BE2C (cell line): Measurements from ENCODE around the gene DYNLT5.
"Not testable (repeated sequence)": the region's sequence is repeated elsewhere in the genome, so short reads cannot be mapped to it uniquely, and the experiment has no call there.

ENCODE experiments used
- DNase-seq: peaks from one replicate; pipeline ENCODE4 v3.0.0-alpha.2; 2020
- H3K27me3 ChIP-seq: fragments of 250-450 bp; sonication (Bioruptor Pico); 2 replicates; pipeline ENCODE4 v1.5.1; 2020; ENCODE audit warnings: mild to moderate bottlenecking
- H3K36me3 ChIP-seq: fragments of 250-450 bp; sonication (Bioruptor Pico); 2 replicates; pipeline ENCODE4 v1.5.1; 2020; ENCODE audit warnings: mild to moderate bottlenecking
- H3K4me1 ChIP-seq: fragments of 250-450 bp; sonication (Bioruptor Pico); 2 replicates; pipeline ENCODE4 v1.5.1; 2020
- H3K4me3 ChIP-seq: 2 replicates; pipeline ENCODE4 v1.5.1; 2011; ENCODE audit warnings: low read depth, low read length
- H3K9me3 ChIP-seq: fragments of 250-450 bp; sonication (Bioruptor Pico); 2 replicates; pipeline ENCODE4 v1.5.1; 2020
- CTCF ChIP-seq: IDR thresholded peaks from 2 replicates; pipeline ENCODE4 v1.5.1; 2012; ENCODE audit warnings: mild to moderate bottlenecking, low read depth, low read length

The DYNLT5 gene

GRCh38 chr1:66775646-66776045, 23.4 kb downstream of the DYNLT5 start:
- H3K4me1 ChIP-seq = no peaks in the 10 kb centered on the region
- no peak for DNase-seq
- TF ChIP-seq CTCF = no peak
- no peaks in the 10 kb centered on the region for H3K9me3 ChIP-seq
- no peak overlapping the region for H3K4me3 ChIP-seq
- H3K36me3 ChIP-seq = no peaks in the 10 kb centered on the region
- no peaks in the 10 kb centered on the region for H3K27me3 ChIP-seq

GRCh38 chr1:66777831-66778230, 25.6 kb downstream of the DYNLT5 start:
- Histone ChIP-seq H3K36me3 (no peaks in the 10 kb centered on the region), H3K9me3 (no peaks in the 10 kb centered on the region), H3K4me1 (no peaks in the 10 kb centered on the region), H3K4me3 (no peak overlapping the region), H3K27me3 (no peaks in the 10 kb centered on the region)
- no peak for DNase-seq
- TF ChIP-seq CTCF = no peak

GRCh38 chr1:66778266-66778665, 26.0 kb downstream of the DYNLT5 start:
- H3K36me3 ChIP-seq = no peaks in the 10 kb centered on the region
- no peak overlapping the region for H3K4me3 ChIP-seq
- no peak for DNase-seq
- no peaks in the 10 kb centered on the region for H3K4me1 ChIP-seq
- H3K27me3 ChIP-seq = no peaks in the 10 kb centered on the region
- no peak for TF ChIP-seq CTCF
- no peaks in the 10 kb centered on the region for H3K9me3 ChIP-seq

GRCh38 chr1:66778969-66779368, 26.7 kb downstream of the DYNLT5 start:
- Histone ChIP-seq H3K27me3 (no peaks in the 10 kb centered on the region), H3K4me1 (no peaks in the 10 kb centered on the region), H3K36me3 (no peaks in the 10 kb centered on the region), H3K4me3 (no peak overlapping the region), H3K9me3 (no peaks in the 10 kb centered on the region)
- no peak for DNase-seq
- TF ChIP-seq CTCF = no peak

- no peak for DNase-seq
- TF ChIP-seq CTCF = no peak
- no peaks in the 10 kb centered on the region for H3K36me3 ChIP-seq
- no peaks in the 10 kb centered on the region for H3K9me3 ChIP-seq
- H3K4me1 ChIP-seq = no peaks in the 10 kb centered on the region
- H3K4me3 ChIP-seq = no peak overlapping the region
- H3K27me3 ChIP-seq = no peaks in the 10 kb centered on the region
Observed at GRCh38 chr1:66779475-66780078, 27.3 kb downstream of the DYNLT5 start.

- not testable (repeated sequence) for H3K9me3 ChIP-seq, H3K4me3 ChIP-seq, DNase-seq, H3K36me3 ChIP-seq, H3K4me1 ChIP-seq, H3K27me3 ChIP-seq
Observed at GRCh38 chr1:66785800-66786199, 33.5 kb downstream of the DYNLT5 start.

- no peaks in the 10 kb centered on the region for H3K9me3 ChIP-seq
- no peaks in the 10 kb centered on the region for H3K36me3 ChIP-seq
- H3K4me3 ChIP-seq = no peak overlapping the region
- no peak for DNase-seq
- no peaks in the 10 kb centered on the region for H3K4me1 ChIP-seq
- no peaks in the 10 kb centered on the region for H3K27me3 ChIP-seq
- TF ChIP-seq CTCF = no peak
Observed at GRCh38 chr1:66787641-66788040, 35.4 kb downstream of the DYNLT5 start.
